ENCODE data around the gene BICRA.
"Not testable (repeated sequence)": the region's sequence is repeated elsewhere in the genome, so short reads cannot be mapped to it uniquely, and the experiment has no call there.

The BICRA gene

DNA sequence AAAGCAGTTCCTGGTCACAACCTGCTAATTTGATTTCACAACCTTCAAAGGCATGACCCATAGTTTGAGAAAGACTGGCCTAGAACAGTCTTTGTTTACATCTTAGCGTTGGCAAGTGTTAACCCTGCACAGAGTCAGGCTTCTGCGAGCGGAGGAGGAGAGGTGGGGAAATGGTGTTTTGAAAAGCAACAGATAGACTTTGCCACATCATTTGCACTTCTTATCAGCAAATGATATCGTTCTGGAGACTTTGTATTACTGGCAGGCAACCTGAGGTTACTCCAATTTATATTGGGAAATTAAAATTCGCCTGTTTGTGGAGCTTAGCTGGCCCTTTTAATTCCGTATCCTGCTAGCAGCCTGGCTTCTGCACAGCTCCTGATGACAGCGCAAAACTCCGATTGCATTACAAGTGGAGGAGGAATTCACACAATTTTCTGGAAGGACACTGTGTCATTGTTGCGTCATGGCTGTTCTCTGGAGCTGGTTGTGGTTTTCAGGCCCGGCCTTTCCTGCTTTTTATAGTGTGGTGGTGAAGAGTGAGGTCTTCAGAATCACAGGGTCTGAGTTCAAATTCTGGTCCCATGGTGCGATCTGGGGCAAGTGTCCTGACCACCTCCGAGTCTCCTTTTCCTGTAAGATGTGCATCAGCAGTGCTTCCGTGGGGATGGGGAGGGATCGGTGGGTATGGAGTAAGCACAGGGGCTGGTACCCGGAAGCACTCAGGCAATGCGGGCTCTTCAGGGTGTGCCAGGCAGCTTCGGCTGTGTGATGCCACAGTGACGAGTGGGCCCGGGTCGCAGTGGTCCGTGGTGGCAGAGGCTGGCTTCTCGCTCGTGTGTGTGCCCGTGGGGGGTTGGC is 55.2 kb downstream of the BICRA start:
- no peak for DNase-seq

GRCh38 chr19:47668556-47668955 is 59.6 kb downstream of the BICRA start:
- DNase-seq, result not testable (repeated sequence)

DNA sequence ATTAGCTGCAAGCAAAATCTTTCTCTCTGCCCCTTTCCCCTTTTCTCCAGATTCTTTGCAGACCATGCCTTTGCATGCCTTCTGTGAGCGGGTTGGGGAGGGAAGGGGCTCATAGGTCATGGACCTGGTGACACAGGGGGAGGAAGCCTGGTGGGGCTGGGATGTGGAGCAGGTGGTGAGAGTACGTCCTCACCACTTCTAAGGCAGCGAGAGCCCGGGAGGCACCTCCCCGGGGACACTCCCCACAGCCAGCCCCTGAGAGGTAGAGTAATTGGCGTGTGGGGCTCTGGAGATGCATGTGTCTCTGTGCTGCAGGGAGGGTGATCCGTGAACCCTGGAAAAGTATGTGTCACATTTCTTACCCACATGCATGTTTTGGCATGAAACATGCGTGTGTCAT is 61.8 kb downstream of the BICRA start:
- no peak for DNase-seq

GRCh38 chr19:47671499-47671898 is 62.6 kb downstream of the BICRA start:
- DNase-seq, result no peak

DNA sequence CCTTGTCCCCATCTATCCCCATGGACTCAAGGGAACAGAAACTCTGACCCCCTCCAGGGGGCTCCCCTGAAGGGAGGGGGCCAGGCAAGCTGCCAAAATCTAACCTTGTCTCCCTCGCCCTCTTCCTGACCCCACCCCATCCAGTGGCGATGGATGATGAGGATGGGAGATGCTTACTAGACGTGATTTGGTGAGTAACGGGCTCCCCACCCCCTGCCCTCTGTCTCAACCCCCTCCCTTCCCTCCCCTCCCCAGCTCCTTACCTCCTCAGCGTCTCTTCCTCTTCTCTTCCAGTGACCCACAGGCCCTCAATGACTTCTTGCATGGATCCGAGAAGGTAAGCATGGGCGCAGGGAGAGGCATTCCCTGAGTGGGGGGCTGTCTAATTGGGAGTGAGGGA is 64.5 kb downstream of the BICRA start:
- DNase-seq, result no peak

DNA sequence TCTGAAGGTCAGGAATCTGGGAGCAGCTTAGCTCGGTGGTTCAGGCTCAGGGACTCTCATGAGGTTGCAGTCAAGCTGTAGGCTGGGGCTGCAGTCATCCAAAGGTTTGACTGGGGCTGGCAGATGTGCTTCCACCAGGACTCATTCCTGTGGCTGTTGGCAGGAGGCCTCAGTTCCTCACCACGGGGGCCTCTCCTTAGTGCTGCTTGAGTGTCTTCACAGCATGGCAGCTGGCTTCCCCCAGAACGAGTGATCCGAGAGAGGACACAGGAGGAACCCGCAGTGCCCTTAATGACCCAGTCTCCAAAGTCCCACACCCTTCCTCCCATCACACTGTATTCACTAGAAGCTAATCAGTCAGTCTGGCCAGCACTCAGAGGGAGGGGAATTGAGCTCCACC is 65.6 kb downstream of the BICRA start:
- DNase-seq, result no peak

DNA sequence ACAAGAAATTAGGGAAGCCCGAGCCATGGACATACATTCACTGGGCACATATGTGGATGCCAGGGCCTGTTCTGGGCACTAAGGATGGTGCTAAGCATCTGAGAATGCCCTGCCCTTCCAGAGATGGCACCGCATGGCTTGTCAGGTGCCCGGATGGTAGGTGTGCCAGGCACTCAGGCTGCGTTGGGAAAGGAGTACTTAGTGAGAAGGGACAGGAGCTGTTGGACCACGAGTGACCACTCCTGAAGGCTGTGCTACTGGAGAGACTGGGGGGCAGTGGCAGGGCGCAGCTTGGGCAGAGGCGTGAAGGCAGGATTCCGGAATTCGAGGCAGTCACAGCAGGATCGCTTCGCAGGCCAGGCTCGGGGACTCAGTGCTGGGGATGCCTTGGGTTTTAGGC is 66.3 kb downstream of the BICRA start:
- no peak for DNase-seq

GRCh38 chr19:47675859-47676258 is 66.9 kb downstream of the BICRA start:
- DNase-seq, result no peak

GRCh38 chr19:47676811-47677210 is 67.9 kb downstream of the BICRA start:
- DNase-seq, result no peak

DNA sequence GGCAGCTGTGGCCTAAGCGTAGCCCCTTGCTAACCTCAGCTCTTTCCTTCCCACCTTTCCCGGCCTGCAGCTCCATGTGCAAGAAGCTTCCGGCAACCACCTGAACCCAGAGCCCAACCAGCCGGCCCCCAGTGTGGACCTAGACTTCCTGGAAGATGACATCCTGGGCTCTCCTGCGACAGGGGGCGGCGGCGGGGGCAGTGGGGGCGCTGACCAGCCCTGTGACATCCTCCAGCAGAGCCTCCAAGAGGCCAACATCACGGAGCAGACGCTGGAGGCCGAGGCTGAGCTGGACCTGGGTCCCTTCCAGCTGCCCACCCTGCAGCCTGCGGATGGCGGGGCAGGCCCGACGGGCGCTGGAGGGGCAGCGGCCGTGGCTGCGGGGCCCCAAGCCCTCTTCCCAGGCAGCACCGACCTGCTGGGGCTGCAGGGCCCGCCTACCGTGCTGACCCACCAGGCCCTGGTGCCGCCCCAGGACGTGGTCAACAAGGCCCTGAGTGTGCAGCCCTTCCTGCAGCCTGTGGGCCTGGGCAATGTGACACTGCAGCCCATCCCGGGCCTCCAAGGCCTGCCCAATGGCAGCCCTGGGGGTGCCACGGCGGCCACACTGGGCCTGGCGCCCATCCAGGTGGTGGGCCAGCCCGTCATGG is 70.4 kb downstream of the BICRA start:
- DNase-seq, result no peak

DNA sequence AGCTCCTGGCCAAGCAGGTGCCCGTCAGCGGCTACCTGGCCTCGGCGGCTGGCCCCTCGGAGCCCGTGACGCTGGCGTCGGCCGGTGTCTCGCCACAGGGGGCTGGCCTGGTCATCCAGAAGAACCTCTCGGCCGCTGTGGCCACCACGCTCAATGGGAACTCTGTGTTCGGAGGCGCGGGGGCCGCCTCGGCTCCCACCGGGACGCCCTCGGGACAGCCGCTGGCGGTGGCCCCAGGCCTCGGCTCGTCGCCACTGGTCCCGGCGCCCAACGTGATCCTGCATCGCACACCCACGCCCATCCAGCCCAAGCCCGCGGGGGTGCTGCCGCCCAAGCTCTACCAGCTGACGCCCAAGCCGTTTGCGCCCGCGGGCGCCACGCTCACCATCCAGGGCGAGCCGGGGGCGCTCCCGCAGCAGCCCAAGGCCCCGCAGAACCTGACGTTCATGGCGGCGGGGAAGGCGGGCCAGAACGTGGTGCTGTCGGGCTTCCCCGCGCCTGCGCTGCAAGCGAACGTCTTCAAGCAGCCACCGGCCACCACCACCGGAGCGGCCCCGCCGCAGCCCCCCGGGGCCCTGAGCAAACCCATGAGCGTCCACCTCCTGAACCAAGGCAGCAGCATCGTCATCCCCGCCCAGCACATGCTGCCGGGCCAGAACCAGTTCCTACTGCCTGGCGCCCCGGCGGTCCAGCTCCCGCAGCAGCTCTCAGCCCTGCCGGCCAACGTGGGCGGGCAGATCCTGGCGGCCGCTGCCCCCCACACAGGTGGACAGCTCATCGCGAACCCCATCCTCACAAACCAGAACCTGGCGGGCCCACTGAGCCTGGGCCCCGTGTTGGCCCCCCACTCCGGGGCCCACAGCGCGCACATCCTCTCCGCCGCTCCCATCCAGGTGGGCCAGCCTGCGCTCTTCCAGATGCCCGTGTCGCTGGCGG is 71.3 kb downstream of the BICRA start:
- DNase-seq, result no peak

DNA sequence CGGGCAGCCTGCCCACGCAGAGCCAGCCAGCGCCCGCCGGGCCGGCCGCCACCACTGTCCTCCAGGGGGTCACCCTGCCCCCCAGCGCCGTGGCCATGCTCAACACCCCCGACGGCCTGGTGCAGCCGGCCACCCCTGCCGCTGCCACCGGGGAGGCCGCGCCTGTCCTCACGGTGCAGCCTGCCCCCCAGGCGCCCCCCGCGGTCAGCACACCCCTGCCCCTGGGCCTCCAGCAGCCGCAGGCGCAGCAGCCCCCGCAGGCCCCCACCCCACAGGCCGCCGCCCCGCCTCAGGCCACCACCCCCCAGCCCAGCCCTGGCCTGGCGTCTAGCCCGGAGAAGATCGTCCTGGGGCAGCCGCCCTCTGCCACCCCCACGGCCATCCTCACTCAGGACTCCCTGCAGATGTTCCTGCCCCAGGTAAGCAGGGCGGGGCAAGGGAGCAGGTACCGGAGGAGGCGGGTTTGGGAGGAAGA is 72.0 kb downstream of the BICRA start:
- DNase-seq, result no peak

DNA sequence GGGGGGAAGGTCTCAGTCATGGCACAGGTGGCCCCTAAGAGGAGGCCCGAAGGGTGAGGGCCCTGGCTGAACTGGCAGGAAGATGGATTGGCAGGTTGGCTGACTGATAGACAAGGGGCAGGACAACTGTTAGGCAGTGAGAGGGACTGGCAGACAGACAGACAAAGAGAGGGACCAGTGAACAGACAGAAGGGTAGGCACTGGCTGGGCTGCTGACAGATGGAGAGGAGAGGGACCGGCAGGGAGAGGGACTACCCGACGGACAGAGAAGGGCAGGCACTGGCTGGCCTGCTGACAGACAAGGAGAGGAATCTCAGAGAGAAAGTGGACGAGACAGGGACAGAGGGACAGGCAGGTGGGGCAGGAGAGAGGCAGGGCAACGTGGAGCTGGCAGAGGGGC is 72.5 kb downstream of the BICRA start:
- no peak for DNase-seq

GRCh38 chr19:47681936-47682335 is 73.0 kb downstream of the BICRA start:
- no peak for DNase-seq

DNA sequence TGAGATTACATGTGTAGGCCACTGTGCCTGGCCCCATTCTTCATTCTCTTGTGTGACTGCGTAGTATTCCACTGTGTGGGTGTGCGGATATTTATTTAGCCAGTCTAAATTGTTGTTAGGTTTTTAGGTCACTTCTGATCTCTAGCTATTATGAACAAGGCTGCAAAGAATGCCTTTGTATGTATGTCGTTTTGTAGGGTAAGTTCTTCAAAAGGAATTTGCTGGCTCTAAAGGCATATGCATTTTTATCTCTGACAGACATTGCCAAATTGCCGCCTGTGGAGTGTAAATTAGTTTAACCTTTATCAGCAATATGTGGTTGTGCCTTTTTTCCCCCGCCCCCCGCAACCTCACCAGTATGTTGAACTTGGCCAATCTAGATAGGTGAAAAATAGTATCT is 74.0 kb downstream of the BICRA start:
- no peak for DNase-seq

GRCh38 chr19:47686679-47687450 is 77.9 kb downstream of the BICRA start:
- DNase-seq, result no peak

GRCh38 chr19:47687906-47688305 is 79.0 kb downstream of the BICRA start:
- DNase-seq, result no peak

- DNase-seq, result no peak
Measured at GRCh38 chr19:47691090-47691489, 82.2 kb downstream of the BICRA start.

GRCh38 chr19:47691782-47692181 is 82.8 kb downstream of the BICRA start:
- DNase-seq, result no peak

GRCh38 chr19:47693489-47693888 is 84.6 kb downstream of the BICRA start:
- DNase-seq, result no peak

DNA sequence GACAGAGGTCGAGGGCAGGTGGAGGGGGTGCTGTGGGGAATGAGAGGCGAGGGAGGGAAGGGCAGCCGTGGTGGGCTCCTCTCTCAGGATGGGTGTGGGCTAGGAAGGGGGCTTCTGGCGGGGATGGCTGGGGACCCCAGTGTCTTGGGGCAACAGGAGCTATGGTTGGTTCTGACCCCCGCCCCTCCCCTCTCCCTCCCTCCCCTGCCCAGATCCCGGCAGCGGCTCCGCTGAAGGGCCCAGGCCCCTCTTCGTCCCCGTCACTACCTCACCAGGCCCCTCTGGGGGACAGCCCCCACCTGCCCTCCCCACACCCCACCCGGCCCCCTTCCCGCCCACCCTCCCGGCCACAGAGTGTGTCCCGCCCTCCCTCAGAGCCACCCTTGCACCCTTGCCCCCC is 85.0 kb downstream of the BICRA start:
- DNase-seq, result no peak

DNA sequence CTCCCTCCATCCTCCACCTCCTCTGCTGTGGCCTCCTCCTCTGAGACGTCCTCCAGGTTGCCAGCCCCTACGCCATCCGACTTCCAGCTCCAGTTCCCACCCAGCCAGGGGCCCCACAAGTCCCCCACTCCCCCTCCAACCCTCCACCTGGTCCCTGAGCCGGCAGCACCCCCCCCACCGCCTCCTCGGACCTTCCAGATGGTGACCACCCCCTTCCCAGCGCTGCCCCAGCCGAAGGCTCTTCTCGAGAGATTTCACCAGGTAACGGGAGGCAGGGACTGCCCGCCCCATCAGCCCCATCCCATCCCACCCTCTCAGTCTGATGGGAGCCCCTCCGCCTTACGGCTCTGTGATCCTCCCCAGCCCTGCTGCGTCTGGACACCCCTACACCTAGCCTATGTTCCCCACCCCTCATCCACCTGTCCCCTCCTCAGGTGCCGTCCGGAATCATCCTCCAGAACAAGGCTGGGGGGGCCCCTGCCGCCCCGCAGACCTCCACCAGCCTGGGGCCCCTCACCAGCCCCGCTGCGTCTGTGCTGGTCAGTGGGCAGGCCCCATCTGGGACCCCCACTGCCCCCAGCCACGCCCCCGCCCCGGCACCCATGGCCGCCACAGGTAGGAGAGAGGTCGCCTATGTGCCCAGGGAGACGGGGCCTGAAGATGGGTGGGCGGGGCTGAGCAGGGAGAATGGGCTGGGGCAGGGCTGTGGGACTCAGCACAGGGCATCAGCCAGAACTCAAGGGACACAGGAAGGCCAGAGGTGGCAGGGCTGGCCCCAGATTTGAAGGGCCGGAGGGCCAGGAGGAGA is 85.7 kb downstream of the BICRA start:
- no peak for DNase-seq
